Sciatic nerve (tissue), 2 donors: ENCODE data around the gene LRRC74B. TPM values are rescaled to one million over a fixed set of nuclear protein-coding genes. Genes with fewer than 3 reads are reported as not detected.

Experiments
- ATAC-seq: fragments of 200-7000 bp; cut with Tn5 transposase; one replicate; pipeline ENCODE4 v1.9.1; 2020; ENCODE audit warnings: mild to moderate bottlenecking, moderate library complexity
- DNase-seq: peaks from one replicate; pipeline ENCODE4 v3.0.0-alpha.2; 2020; ENCODE audit warnings: low spot score
- intact Hi-C: fragments of 100-400 bp; cut with DNase I; formaldehyde crosslinking; loops from one replicate; pipeline ENCODE4 v1.14.2; 2022
- total RNA-seq: library from RNA; stranded (reverse); fragmentation: NEBNext Ultra II Directional; extraction: Animal tissue kit (Norgen Biotek cat#: 25700); gene quantifications from one replicate; pipeline ENCODE4 v1.2.1, GENCODE V29; 2021
- donor health status: DM: no; HTN: no; CAD: no.
- donor health status: DM: no; HTN: no; CAD: no.

Gene LRRC74B
- total RNA-seq, 1 donor from 2014 or later = not detected

- DNase-seq (no peak), ATAC-seq (no peak)
- intact Hi-C loops = no loop called here
These were observed 33.0 kb upstream of the LRRC74B start for GRCh38 chr22:21012446-21013407.

- peak; percentile 6 for ATAC-seq
These were observed 32.0 kb upstream of the LRRC74B start for GRCh38 chr22:21013657-21014201.

GRCh38 chr22:21014202-21014725 is 31.5 kb upstream of the LRRC74B start:
- ATAC-seq (peak; percentile 96), DNase-seq (peak; percentile 89)
- intact Hi-C loops = no loop called here

More at GRCh38 chr22:21013657-21014201, 32.0 kb upstream of the LRRC74B start:
- intact Hi-C loops = no loop called here
- DNase-seq = no peak

- DNase-seq = no peak
- peak; percentile 55 for ATAC-seq
- intact Hi-C loops = no loop called here
These were observed 30.9 kb upstream of the LRRC74B start, which contains the start of gene P2RX6 for GRCh38 chr22:21014726-21015465. TSS of gene P2RX6 (plus strand) at chr22:21015165. CDS start at chr22:21015175, 10 bp downstream.

GRCh38 chr22:21015466-21016006 is 30.2 kb upstream of the LRRC74B start:
- intact Hi-C loops = no loop called here

GRCh38 chr22:21016644-21017420 is 28.9 kb upstream of the LRRC74B start:
- intact Hi-C loops = no loop called here

More at GRCh38 chr22:21015466-21016006, 30.2 kb upstream of the LRRC74B start:
- no peak for ATAC-seq
- no peak for DNase-seq

GRCh38 chr22:21018314-21018713 is 27.4 kb upstream of the LRRC74B start:
- ATAC-seq (no peak), DNase-seq (no peak)
- intact Hi-C loops = no loop called here

More at GRCh38 chr22:21016644-21017420, 28.9 kb upstream of the LRRC74B start:
- DNase-seq (no peak), ATAC-seq (no peak)

GRCh38 chr22:21020802-21021429 is 24.8 kb upstream of the LRRC74B start:
- intact Hi-C loops = no loop called here
- no peak for DNase-seq
- ATAC-seq = no peak

GRCh38 chr22:21022507-21022906 is 23.2 kb upstream of the LRRC74B start:
- intact Hi-C loops = no loop called here
- DNase-seq = no peak
- no peak for ATAC-seq

- ATAC-seq = no peak
- intact Hi-C loops = no loop called here
- no peak for DNase-seq
These were observed 22.7 kb upstream of the LRRC74B start for GRCh38 chr22:21022955-21023614.

GRCh38 chr22:21025266-21025665 is 20.5 kb upstream of the LRRC74B start:
- intact Hi-C loops = no loop called here
- no peak for ATAC-seq

GRCh38 chr22:21025763-21026755 is 19.7 kb upstream of the LRRC74B start:
- DNase-seq (no peak), ATAC-seq (no peak)
- intact Hi-C loops = no loop called here

More at GRCh38 chr22:21025266-21025665, 20.5 kb upstream of the LRRC74B start:
- DNase-seq = no peak

GRCh38 chr22:21026783-21027692 is 18.7 kb upstream of the LRRC74B start:
- intact Hi-C loops = no loop called here
- ATAC-seq = no peak

GRCh38 chr22:21028277-21029251 is 17.2 kb upstream of the LRRC74B start:
- no peak for ATAC-seq
- intact Hi-C loops = no loop called here

More at GRCh38 chr22:21026783-21027692, 18.7 kb upstream of the LRRC74B start:
- no peak for DNase-seq

More at GRCh38 chr22:21028277-21029251, 17.2 kb upstream of the LRRC74B start:
- DNase-seq = no peak
